A673 (cell line): ENCODE measurements around the gene LMO4. TPM values are rescaled to one million over a fixed set of nuclear protein-coding genes. Genes with fewer than 3 reads are reported as not detected.

Experiments
- BruUV-seq: library from RNA; stranded (reverse); fragments of 400-500 nt; replicated peaks from 2 replicates; lab custom pipeline; 2021; lab: Mats Ljungman, UMichigan
- CTCF ChIA-PET: fragments of 300-600 bp; sonication (Branson Sonifier 250); formaldehyde crosslinking; loops from one replicate; lab custom pipeline; 2022; ENCODE audit warnings: antibody characterized with exemption; lab: Charles Lee
- POLR2A ChIA-PET: fragments of 300-600 bp; sonication (Branson Sonifier 250); formaldehyde crosslinking; loops from one replicate; lab custom pipeline; 2022; ENCODE audit warnings: antibody characterized with exemption; ENCODE audit not compliant: low non-redundant PET; lab: Charles Lee
- DNase-seq: peaks from one replicate; pipeline ENCODE4 v3.0.0-alpha.2; 2015; ENCODE audit warnings: low spot score
- H3K27ac ChIP-seq: fragments of 200-600 bp; sonication (generic); 2 replicates; pipeline ENCODE4 v1.5.1; 2016; ENCODE audit warnings: mixed run types, low read depth, mild to moderate bottlenecking, mixed read lengths, antibody characterized with exemption, low read length; ENCODE audit not compliant: poor library complexity, severe bottlenecking
- H3K27me3 ChIP-seq: fragments of 200-600 bp; sonication (generic); replicated peaks from 2 replicates; pipeline ENCODE4 v1.6.1; 2017; ENCODE audit warnings: mixed run types, low read depth, mild to moderate bottlenecking, mixed read lengths, antibody characterized with exemption, low read length; ENCODE audit not compliant: insufficient read depth, poor library complexity
- H3K36me3 ChIP-seq: fragments of 200-600 bp; sonication (generic); 2 replicates; pipeline ENCODE4 v1.6.1; 2016; ENCODE audit warnings: mixed run types, mild to moderate bottlenecking, mixed read lengths, antibody characterized with exemption, low read length; ENCODE audit not compliant: insufficient read depth, poor library complexity, severe bottlenecking
- H3K4me1 ChIP-seq: fragments of 200-600 bp; sonication (generic); 2 replicates; pipeline ENCODE4 v1.6.1; 2017; ENCODE audit warnings: mixed run types, mild to moderate bottlenecking, mixed read lengths, antibody characterized with exemption, low read length; ENCODE audit not compliant: insufficient read depth, poor library complexity, severe bottlenecking
- H3K4me3 ChIP-seq: fragments of 200-600 bp; sonication (generic); 2 replicates; pipeline ENCODE4 v1.5.1; 2016; ENCODE audit warnings: low read depth, mixed run types, mild to moderate bottlenecking, mixed read lengths, low read length; ENCODE audit not compliant: poor library complexity, severe bottlenecking
- H3K9me3 ChIP-seq: fragments of 200-600 bp; sonication (generic); 2 replicates; pipeline ENCODE4 v1.6.1; 2016; ENCODE audit warnings: mixed run types, low read depth, mild to moderate bottlenecking, mixed read lengths, antibody characterized with exemption, low read length; ENCODE audit not compliant: poor library complexity, severe bottlenecking
- EZH2 ChIP-seq: fragments of 200-600 bp; sonication (generic); IDR thresholded peaks from 2 replicates; pipeline ENCODE4 v1.6.1; 2017; ENCODE audit warnings: borderline replicate concordance, low read depth, mild to moderate bottlenecking, mixed read lengths, antibody characterized with exemption, low read length; ENCODE audit not compliant: poor library complexity, severe bottlenecking
- intact Hi-C: fragments of 100-400 bp; cut with micrococcal nuclease; formaldehyde crosslinking; loops from one replicate; pipeline ENCODE4 v1.10.0; 2022; ENCODE audit not compliant: unreplicated experiment
- total RNA-seq: library from RNA; stranded (reverse); gene quantifications from 2 replicates; pipeline ENCODE4 v1.2.3, GENCODE V29; 2021
- TF ChIP-seq, protein P1 (sequence below): fragments of 300-800, 200-600 bp; sonication (generic); conservative IDR thresholded peaks from 2 replicates; pipeline ENCODE4 v1.5.1; 2017; ENCODE audit warnings: low read depth, mild to moderate bottlenecking, antibody characterized with exemption, low read length, moderate library complexity, mixed read lengths

Gene LMO4
- total RNA-seq, 1 experiment from 2014 or later = 32.2 TPM

DNA sequence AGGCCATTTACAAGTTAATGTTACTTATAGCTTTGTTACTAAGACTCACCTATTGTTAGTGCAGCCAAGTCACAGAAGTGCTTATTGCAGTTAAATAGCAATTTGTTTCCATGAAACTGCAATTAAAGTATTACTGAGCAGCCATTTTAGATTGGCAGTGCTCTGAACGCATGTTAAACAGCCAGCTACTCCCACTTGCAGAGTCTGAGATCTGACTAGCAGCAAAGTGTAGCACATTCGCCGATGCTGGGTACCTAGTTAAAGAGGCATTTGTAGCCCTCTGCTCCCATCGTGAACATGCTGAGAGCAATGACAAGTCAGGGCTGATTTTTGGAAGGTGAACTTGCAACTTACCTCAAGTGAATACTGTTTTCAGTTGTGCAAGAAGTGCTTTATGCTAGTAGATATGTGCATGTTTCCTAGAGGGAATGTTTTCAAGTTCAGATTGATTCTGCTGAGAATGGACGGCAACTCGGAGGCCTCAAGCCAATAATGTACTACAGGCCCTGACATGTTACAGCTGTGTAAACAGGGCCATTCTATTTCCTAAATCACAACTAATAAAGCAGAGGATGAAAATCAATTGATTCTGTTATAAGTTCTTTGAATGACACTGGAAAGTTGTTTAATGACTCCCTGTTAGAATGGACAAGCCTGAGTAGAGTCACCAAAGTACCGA, 19.8 kb downstream of the LMO4 start:
- POLR2A ChIA-PET = no interaction called here

DNA sequence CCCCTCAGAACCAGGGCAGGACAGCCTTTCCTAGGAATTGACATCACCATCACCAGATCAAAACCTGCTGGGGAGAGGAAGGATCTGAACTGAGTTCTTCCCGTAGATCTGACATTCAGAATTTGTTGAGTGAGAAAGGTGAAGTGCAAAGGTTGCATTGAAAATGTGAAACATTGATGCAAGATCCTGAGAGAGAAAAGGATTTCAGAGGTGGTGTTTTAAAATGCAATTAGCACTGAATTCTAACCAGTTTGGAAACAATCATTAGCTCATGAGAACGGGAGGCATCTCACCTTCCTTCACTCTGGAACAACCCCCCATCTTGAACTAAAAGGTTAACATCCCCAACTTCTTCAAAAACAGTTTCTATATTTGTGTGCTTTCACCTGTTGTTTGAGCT, 20.4 kb downstream of the LMO4 start:
- Histone ChIP-seq H3K4me1 (peaks cover 3% of the 10 kb centered on the region), H3K27me3 (no peaks in the 10 kb centered on the region), H3K36me3 (peaks cover 8% of the 10 kb centered on the region), H3K27ac (no peak overlapping the region), H3K9me3 (no peaks in the 10 kb centered on the region), H3K4me3 (no peak overlapping the region)
- no peak for DNase-seq
- BruUV-seq = no TSS peak
- no peak for TF ChIP-seq EZH2
- TF ChIP-seq, protein P1, sequence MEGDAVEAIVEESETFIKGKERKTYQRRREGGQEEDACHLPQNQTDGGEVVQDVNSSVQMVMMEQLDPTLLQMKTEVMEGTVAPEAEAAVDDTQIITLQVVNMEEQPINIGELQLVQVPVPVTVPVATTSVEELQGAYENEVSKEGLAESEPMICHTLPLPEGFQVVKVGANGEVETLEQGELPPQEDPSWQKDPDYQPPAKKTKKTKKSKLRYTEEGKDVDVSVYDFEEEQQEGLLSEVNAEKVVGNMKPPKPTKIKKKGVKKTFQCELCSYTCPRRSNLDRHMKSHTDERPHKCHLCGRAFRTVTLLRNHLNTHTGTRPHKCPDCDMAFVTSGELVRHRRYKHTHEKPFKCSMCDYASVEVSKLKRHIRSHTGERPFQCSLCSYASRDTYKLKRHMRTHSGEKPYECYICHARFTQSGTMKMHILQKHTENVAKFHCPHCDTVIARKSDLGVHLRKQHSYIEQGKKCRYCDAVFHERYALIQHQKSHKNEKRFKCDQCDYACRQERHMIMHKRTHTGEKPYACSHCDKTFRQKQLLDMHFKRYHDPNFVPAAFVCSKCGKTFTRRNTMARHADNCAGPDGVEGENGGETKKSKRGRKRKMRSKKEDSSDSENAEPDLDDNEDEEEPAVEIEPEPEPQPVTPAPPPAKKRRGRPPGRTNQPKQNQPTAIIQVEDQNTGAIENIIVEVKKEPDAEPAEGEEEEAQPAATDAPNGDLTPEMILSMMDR = no peak
- intact Hi-C loops = no loop called here
- ChIA-PET POLR2A (no interaction called here), CTCF (no interaction called here)

More for the DNA sequence above, 19.8 kb downstream of the LMO4 start:
- Histone ChIP-seq H3K27ac (no peak overlapping the region), H3K27me3 (no peaks in the 10 kb centered on the region), H3K9me3 (no peaks in the 10 kb centered on the region), H3K36me3 (peaks cover 13% of the 10 kb centered on the region), H3K4me3 (no peak overlapping the region), H3K4me1 (peaks cover 9% of the 10 kb centered on the region)
- CTCF ChIA-PET = interaction anchor here (0.5 kb wide), 1 partner anchor 20 kb away, joined by 3 read pairs; the partner anchor contains the start of gene LMO4
- no peak for DNase-seq
- intact Hi-C loops = no loop called here
- TF ChIP-seq, protein P1 = no peak
- no peak for TF ChIP-seq EZH2
- no TSS peak for BruUV-seq

DNA sequence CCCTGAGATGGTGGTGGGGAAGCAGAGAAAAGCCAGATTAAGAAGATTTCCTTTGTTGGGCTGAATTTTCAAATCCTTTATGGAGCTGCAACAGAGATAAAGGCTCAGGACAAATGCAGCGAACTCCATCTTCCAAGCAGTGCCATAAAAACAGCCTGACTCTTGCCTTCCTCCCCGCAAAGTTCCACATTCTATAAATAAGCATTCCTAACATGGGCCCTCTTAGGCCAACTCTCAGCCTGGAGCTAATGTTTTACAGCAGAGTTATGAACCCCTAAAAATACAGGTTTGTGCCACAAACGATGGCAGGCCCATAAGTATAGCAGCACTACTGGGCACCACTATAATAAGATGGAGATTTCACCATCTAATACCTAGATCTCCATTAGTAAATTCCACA, 27.2 kb downstream of the LMO4 start:
- no peak for DNase-seq
- H3K36me3 ChIP-seq = no peaks in the 10 kb centered on the region
- no TSS peak for BruUV-seq
- no peaks in the 10 kb centered on the region for H3K9me3 ChIP-seq
- POLR2A ChIA-PET = no interaction called here
- no peak overlapping the region for H3K27ac ChIP-seq
- no peak for TF ChIP-seq EZH2
- TF ChIP-seq, protein P1 = no peak
- intact Hi-C loops = no loop called here
- no peaks in the 10 kb centered on the region for H3K4me1 ChIP-seq
- H3K4me3 ChIP-seq = no peak overlapping the region
- no peaks in the 10 kb centered on the region for H3K27me3 ChIP-seq
- CTCF ChIA-PET = no interaction called here
